HG03342 (cell line): Measurements from ENCODE around the gene CHIT1.

ENCODE experiments used
- ATAC-seq: cut with Tn5 transposase; IDR thresholded peaks from one replicate; pipeline ENCODE4 v1.9.1; 2021; ENCODE audit warnings: mild to moderate bottlenecking, moderate library complexity; ENCODE audit not compliant: unreplicated experiment

Gene CHIT1

GRCh38 chr1:203189951-203190352, 39.5 kb downstream of the CHIT1 start:
- no peak for ATAC-seq

GRCh38 chr1:203188686-203189232, 40.7 kb downstream of the CHIT1 start:
- ATAC-seq: no peak

- ATAC-seq: no peak
Observed at GRCh38 chr1:203187689-203188264, 41.7 kb downstream of the CHIT1 start.

- no peak for ATAC-seq
Observed at GRCh38 chr1:203187304-203187685, 42.2 kb downstream of the CHIT1 start.

GRCh38 chr1:203186446-203187303, 42.8 kb downstream of the CHIT1 start, which contains the start of gene CHI3L1:
Gene CHI3L1, minus strand, starts transcription at chr1:203186704. Its CDS starts 81 bp downstream, at chr1:203186623.
- ATAC-seq: no peak

GRCh38 chr1:203186091-203186445, 43.4 kb downstream of the CHIT1 start:
- no peak for ATAC-seq

GRCh38 chr1:203185585-203185984, 43.9 kb downstream of the CHIT1 start:
- no peak for ATAC-seq

GRCh38 chr1:203185061-203185461, 44.4 kb downstream of the CHIT1 start:
- no peak for ATAC-seq

GRCh38 chr1:203184467-203184866, 45.0 kb downstream of the CHIT1 start:
- no peak for ATAC-seq

GRCh38 chr1:203183828-203184227, 45.6 kb downstream of the CHIT1 start:
- no peak for ATAC-seq

GRCh38 chr1:203182387-203182953, 47.0 kb downstream of the CHIT1 start:
- no peak for ATAC-seq

- no peak for ATAC-seq
Observed at GRCh38 chr1:203181586-203182386, 47.7 kb downstream of the CHIT1 start.

- no peak for ATAC-seq
Observed at GRCh38 chr1:203180611-203181330, 48.7 kb downstream of the CHIT1 start.

- no peak for ATAC-seq
Observed at GRCh38 chr1:203179667-203180005, 49.8 kb downstream of the CHIT1 start.

- no peak for ATAC-seq
Observed at GRCh38 chr1:203178821-203179666, 50.4 kb downstream of the CHIT1 start.

- no peak for ATAC-seq
Observed at GRCh38 chr1:203178083-203178482, 51.4 kb downstream of the CHIT1 start.

GRCh38 chr1:203177470-203178039, 51.9 kb downstream of the CHIT1 start:
- ATAC-seq: no peak

- no peak for ATAC-seq
Observed at GRCh38 chr1:203177036-203177405, 52.5 kb downstream of the CHIT1 start.
